ENCODE data around the gene ADM5.
A peak's percentile ranks its signal among the peaks of the same experiment; 100 is the strongest.

The ADM5 gene

DNA sequence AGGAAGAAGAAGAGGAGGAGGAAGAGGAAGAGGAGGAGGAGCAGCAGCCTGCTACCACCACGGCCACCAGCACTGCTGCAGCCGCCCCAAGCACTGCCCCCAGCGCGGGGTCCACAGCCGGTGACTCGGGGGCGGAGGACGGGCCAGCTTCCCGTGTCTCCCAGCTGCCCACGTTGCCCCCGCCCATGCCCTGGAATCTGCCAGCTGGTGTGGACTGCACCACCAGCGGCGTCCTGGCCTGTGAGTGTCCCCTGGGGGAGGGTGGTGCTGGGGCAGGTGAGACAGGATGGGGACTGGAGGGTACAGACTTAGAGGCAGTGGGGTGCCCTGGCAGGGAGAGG is 36.0 kb upstream of the ADM5 start:
- Mint-ChIP-seq H3K9me3 (no peaks in the 10 kb centered on the region), H3K4me1 (ENCODE audit: low read depth) (no peaks in the 10 kb centered on the region), H3K36me3 (ENCODE audit: low read depth) (peaks cover 96% of the 10 kb centered on the region), H3K27me3 (no peaks in the 10 kb centered on the region), H3K27ac (no peak overlapping the region), H3K4me3 (no peak overlapping the region)
- intact Hi-C loops (cut with micrococcal nuclease), result no loop called here

DNA sequence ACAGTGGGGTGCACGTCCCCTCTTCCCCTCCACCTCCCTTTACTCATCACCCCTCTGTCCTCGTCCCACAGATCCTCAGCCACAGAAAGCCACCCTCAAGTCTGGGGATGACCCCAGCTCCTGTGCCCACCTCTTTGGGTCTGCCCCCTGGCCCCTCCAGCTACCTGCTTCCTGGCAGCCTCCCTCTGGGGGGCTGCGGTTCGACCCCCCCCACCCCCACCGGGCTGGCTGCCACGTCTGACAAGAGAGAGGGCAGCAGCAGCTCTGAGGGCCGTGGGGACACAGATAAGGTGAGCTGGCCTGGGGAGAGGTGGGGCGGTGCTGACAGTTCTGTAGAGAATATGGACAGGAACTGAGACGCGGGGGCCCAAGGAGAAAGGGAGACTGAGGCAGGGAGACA is 34.8 kb upstream of the ADM5 start:
- Mint-ChIP-seq H3K4me1 (ENCODE audit: low read depth) (peaks cover 5% of the 10 kb centered on the region), H3K27me3 (no peaks in the 10 kb centered on the region), H3K4me3 (no peak overlapping the region), H3K9me3 (no peaks in the 10 kb centered on the region), H3K27ac (no peak overlapping the region), H3K36me3 (ENCODE audit: low read depth) (peaks cover 96% of the 10 kb centered on the region)
- intact Hi-C loops (cut with micrococcal nuclease), result no loop called here

DNA sequence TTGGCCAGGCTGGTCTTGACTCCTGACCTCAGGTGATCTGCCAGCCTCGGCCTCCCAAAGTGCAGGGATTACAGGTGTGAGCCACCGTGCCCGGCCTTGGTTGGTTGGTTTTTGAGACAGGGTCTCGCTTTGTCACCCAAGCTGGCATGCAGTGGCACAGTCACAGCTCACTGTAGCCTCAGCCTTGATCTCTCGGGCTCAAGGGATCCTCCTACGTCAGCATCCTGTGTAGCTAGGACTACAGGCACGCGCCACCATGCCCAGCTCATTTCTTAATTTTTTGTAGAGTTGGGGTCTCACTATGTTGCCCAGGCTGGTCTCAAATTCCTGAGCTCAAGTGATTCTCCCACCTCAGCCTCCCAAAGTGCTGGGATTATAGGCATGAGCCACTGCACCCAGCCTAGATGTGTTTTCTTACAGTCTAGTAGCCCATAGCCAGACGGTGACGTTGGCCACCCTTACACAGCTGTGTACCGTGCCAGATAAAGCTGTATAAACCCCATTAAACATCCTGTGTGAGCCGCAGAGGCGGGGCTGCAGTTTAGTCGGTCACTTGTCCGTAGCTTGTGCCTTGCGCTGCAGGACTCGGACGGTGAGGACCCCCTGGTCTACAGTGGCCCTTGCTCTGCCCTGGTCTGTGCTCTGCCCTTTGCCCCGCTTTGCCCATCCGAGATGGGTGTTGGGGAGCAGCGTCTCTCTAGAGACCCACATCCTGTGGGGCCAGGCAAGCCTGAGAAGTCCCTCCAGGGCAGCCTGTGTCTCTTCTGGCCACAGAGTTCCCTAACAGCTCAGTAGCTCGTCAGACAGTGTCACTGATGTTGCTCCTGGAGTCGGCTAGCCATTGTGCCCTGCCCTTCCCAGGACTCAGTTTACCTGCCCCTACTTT is 33.6 kb upstream of the ADM5 start:
- no peak overlapping the region for H3K4me3 Mint-ChIP-seq
- no peaks in the 10 kb centered on the region for H3K9me3 Mint-ChIP-seq
- peaks cover 96% of the 10 kb centered on the region for H3K36me3 Mint-ChIP-seq (ENCODE audit: low read depth)
- intact Hi-C loops (cut with micrococcal nuclease), result no loop called here
- H3K27ac Mint-ChIP-seq, result no peak overlapping the region
- H3K4me1 Mint-ChIP-seq (ENCODE audit: low read depth), result peaks cover 6% of the 10 kb centered on the region
- H3K27me3 Mint-ChIP-seq, result no peaks in the 10 kb centered on the region

DNA sequence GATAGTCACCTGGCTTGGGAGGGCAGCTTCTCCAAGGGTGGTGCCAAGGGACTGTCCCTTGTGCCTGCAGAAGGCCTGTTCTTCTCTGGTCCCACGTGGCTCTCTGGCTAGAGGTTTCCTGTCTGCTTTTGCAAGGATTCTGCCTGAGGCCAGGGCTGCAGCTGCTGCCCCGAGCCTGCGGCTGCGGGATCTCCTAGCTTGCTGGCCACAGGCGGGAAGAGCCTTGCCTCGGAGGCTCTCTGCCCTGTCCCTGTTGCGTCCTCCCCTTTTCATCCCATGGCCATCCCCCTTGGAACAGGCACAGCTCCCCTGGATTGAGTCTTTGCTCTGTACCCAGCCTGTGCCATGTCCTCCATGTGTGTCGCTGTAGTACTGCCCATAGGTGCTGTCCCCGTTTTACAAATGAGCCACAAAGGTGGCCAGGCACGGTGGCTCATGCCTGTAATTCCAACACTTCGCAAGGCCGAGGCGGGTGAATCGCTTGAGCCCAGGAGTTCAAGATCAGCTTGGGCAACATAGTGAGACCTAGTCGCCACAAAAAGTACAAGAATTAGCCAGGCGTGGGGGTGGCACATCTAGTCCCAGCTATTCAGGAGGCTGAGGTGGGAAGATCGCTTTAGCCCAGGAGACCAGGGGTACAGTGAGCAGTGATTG is 32.8 kb upstream of the ADM5 start:
- Mint-ChIP-seq H3K36me3 (ENCODE audit: low read depth) (peaks cover 96% of the 10 kb centered on the region), H3K27ac (peak overlapping the region; percentile 6), H3K9me3 (no peaks in the 10 kb centered on the region), H3K4me1 (ENCODE audit: low read depth) (peaks cover 6% of the 10 kb centered on the region), H3K4me3 (no peak overlapping the region), H3K27me3 (no peaks in the 10 kb centered on the region)
- intact Hi-C loops (cut with micrococcal nuclease), result no loop called here

DNA sequence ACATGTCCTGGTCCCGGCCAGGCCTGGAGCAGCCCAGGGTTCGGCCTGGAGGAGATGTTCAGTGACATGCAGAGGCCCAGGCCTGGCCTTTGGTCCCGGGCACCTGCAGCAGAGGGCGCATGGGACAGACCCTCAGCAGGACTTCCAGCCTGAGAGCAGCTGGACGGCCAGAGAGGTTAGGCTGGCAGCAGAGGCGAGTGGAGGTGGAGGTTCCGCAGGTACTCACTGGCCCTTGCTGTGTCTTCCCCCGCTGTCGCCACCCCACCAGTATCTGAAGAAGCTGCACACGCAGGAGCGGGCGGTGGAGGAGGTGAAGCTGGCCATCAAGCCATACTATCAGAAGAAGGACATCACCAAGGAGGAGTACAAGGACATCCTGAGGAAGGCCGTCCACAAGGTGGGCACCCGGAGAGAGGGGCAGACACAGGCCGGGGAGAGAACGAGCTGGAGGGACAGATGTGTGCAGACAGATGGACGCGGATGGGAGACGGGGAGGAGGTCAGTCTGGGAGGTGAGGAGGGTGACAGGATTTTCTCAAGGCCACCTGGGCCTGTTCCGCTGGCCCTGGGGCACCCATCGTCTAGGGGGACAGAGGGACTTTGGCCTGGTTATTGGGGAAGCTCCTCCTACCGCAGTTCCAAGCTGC is 31.8 kb upstream of the ADM5 start:
- intact Hi-C loops (cut with micrococcal nuclease), result no loop called here
- Mint-ChIP-seq H3K27me3 (no peaks in the 10 kb centered on the region), H3K4me3 (no peak overlapping the region), H3K36me3 (ENCODE audit: low read depth) (peaks cover 100% of the 10 kb centered on the region), H3K9me3 (no peaks in the 10 kb centered on the region), H3K27ac (peak overlapping the region; percentile 6), H3K4me1 (ENCODE audit: low read depth) (peaks cover 6% of the 10 kb centered on the region)

DNA sequence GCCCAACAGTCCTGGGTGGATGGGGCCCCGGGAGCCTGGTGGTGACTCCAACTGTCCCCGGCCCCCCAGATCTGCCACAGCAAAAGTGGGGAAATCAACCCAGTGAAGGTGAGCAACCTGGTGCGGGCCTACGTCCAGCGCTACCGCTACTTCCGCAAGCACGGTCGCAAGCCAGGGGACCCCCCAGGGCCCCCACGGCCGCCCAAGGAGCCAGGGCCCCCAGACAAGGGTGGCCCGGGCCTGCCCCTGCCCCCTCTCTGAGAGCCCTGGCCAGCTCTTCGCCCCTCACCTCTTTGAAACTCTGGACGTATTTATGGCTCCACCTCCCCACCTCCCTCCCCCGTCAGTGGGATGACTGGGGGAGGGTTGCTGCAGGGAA is 31.3 kb upstream of the ADM5 start:
- peaks cover 6% of the 10 kb centered on the region for H3K4me1 Mint-ChIP-seq (ENCODE audit: low read depth)
- H3K4me3 Mint-ChIP-seq, result no peak overlapping the region
- intact Hi-C loops (cut with micrococcal nuclease), result no loop called here
- no peaks in the 10 kb centered on the region for H3K9me3 Mint-ChIP-seq
- H3K27me3 Mint-ChIP-seq, result no peaks in the 10 kb centered on the region
- peaks cover 100% of the 10 kb centered on the region for H3K36me3 Mint-ChIP-seq (ENCODE audit: low read depth)
- no peak overlapping the region for H3K27ac Mint-ChIP-seq

DNA sequence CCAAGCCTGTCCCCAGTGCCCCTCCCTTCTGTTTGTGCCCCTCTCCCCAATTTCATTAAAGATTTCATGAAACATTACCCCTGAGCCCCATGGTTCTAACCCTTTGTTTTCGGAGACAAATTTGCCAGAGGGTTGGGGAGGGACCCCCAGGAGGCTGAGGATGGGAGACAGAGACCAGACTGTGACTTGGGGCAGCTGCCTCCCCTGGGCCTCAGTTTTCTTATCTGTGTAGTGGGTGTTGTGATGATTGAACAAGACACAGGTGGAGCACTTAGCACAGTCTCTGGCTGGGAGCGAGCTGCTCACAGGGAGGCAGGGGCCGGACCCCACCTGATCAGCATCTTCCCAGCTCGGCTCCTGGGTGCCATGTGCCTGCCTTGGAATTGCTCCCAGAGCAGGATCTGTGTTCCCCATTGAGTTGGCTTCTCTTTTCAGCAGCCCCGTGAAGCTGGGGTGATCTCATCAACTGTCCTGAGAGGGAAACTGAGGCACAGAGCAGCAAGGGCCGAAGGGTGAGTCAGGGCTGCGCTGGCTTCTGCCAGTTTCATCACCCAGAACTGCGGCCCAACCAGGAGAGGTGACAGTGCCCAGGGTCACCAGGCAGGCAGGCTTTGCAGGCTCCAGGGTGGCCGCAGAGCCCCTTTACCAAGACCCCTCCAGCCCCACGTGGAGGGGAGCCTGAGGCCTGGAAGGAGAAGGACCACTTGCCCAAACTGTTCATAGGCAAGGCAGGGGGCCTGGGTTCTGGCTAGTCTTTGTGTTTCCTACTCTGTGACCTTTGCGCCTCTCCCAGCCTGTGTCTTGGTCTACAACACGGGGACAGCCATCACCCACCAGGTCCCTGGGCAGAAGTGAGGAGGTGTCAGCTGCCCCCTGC is 30.6 kb upstream of the ADM5 start:
- Mint-ChIP-seq H3K27ac (no peak overlapping the region), H3K4me1 (ENCODE audit: low read depth) (peaks cover 6% of the 10 kb centered on the region), H3K36me3 (ENCODE audit: low read depth) (peaks cover 99% of the 10 kb centered on the region), H3K27me3 (no peaks in the 10 kb centered on the region), H3K4me3 (no peak overlapping the region), H3K9me3 (no peaks in the 10 kb centered on the region)
- intact Hi-C loops (cut with micrococcal nuclease), result no loop called here

DNA sequence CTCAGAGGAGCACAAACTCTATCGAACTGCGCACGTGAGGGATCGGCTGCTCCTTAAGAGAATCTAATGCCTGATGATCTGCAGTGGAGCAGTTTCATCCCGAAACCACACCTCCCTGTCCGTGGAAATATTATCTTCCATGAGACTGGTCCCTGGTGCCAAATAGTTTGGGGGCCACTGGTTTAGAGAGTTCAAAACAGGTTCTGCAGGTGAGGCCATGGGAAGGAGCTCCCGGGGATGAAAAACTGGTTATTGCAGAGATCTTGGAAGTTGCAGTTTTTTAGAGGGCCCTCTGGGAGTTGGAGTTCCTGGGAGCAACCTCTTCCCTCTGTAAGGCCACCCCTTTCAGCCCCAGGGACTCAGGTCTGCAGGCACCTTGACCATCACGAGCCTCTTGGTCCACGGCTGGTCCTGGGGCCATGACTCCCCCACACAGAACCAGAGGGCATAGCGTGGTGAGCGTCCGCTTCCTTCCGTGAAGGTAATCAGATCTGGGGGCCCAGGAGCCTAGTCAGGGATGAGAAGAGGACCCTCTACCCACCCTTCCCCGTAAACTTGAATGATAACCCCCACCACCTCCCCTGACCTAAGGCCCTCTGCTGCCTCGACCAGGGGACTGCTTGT is 28.9 kb upstream of the ADM5 start:
- intact Hi-C loops (cut with micrococcal nuclease), result no loop called here
- H3K4me1 Mint-ChIP-seq (ENCODE audit: low read depth), result peaks cover 23% of the 10 kb centered on the region
- H3K36me3 Mint-ChIP-seq (ENCODE audit: low read depth), result peaks cover 98% of the 10 kb centered on the region
- no peak overlapping the region for H3K4me3 Mint-ChIP-seq
- no peak overlapping the region for H3K27ac Mint-ChIP-seq
- no peaks in the 10 kb centered on the region for H3K9me3 Mint-ChIP-seq
- H3K27me3 Mint-ChIP-seq, result no peaks in the 10 kb centered on the region

DNA sequence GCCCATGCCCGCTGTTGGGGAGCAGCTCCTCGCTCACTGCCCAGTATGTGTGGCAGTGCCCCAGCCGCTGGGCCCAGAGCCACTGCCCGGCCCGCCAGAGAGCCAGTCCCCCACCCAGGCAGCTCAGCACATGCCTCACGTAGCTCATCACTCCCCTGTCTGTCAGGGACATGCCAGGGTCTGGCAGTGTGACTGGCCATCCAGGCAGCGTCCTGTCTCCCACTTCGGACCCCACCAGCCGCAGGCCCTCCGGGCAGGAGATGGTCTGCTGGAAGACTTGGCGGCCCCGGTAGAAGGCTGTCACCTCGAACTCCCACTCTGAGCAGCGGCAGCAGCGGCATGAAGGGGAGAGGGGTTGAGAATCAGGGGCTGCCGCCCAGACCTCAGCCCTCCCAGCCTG is 27.4 kb upstream of the ADM5 start:
- Mint-ChIP-seq H3K27me3 (no peaks in the 10 kb centered on the region), H3K36me3 (ENCODE audit: low read depth) (peaks cover 88% of the 10 kb centered on the region), H3K27ac (no peak overlapping the region), H3K4me3 (no peak overlapping the region), H3K4me1 (ENCODE audit: low read depth) (peaks cover 35% of the 10 kb centered on the region), H3K9me3 (no peaks in the 10 kb centered on the region)
- intact Hi-C loops (cut with micrococcal nuclease), result no loop called here

DNA sequence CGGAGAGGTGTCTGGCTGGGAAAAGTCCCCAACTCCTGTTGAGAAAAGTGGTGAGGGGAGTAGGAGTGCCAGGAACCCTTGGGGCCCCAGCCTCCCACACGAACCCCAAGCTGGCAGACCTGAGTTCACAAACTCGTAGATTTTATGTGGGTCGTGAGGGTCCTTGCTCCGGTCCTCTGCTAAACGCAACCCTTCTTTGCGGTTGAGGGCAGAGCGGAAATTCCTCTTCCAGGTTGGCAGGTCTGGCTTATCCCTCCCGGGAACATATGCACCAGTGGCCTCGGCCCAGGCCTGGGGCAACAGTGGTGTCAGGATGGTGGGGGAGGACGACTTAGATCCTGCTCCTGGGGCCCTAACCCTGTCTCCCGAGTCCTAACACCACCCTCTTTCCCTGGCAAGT is 26.2 kb upstream of the ADM5 start:
- Mint-ChIP-seq H3K9me3 (no peaks in the 10 kb centered on the region), H3K27me3 (no peaks in the 10 kb centered on the region), H3K27ac (no peak overlapping the region), H3K4me3 (no peak overlapping the region), H3K36me3 (ENCODE audit: low read depth) (peaks cover 75% of the 10 kb centered on the region), H3K4me1 (ENCODE audit: low read depth) (peaks cover 42% of the 10 kb centered on the region)
- intact Hi-C loops (cut with micrococcal nuclease), result no loop called here

DNA sequence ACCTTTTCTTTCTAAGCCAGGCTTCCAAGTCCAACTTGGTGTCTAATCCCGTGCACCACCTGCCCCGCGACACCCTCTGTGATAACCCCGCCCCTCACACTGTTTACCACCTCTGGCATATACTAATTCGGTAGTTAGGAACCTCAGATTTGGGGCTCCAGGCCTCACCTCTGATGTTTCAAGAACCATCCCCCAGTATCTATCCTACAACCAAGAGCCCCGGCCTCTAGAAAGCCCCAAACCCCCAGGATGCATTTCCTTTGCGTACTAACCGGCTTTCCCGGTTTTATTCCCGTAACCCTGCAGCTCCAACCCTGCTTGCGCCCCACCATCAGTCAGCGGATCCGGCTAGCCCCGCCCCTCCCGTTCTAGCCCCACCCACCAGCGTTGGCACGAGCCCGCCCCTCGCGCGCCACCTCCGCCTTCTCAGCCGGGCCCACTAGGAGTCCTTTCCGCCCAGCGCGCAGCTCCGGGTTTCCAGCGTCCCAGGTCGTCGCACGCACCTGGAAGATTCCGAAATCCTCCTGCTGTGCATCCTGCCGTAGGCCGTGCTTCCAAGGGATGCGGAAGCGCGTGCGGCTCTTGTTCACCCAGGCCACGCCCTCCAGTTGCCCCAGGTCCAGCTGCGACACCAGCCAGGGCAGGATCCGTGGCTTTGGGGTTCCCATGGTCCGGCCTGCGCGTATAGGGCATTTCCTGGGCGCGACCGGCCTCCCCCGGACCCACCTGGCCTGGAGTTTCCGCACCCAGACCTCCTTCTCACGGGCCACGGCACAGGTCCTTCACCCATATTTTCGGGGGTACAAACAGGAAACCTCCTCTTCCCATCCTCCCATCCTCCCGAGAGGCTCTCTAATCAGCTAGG is 25.0 kb upstream of the ADM5 start:
- Mint-ChIP-seq H3K9me3 (no peaks in the 10 kb centered on the region), H3K36me3 (ENCODE audit: low read depth) (peaks cover 69% of the 10 kb centered on the region), H3K4me3 (peak overlapping the region; percentile 99), H3K27me3 (no peaks in the 10 kb centered on the region), H3K27ac (peak overlapping the region; percentile 96), H3K4me1 (ENCODE audit: low read depth) (peaks cover 45% of the 10 kb centered on the region)
- intact Hi-C loops (cut with micrococcal nuclease), result loop anchor here (1.0 to 2.0 kb wide), 3 partner anchors 12 to 84 kb away; partner anchors contain the start of genes NOSIP and RRAS

DNA sequence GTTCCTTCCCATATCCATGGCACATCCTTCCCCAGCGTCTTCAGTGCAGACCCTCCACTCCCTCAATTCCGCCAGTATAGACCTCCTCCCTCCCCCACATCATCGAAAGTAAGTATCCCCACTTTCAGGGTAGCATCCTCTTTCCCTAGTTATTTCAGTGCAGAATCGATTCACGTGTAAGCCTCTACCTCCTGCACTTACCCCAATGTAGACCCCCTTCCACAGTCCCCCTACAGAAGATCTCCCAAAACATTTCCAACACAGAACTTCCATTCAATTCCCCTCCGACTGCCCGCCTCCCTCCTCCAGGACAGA is 24.4 kb upstream of the ADM5 start:
- Mint-ChIP-seq H3K4me1 (ENCODE audit: low read depth) (peaks cover 47% of the 10 kb centered on the region), H3K27me3 (no peaks in the 10 kb centered on the region), H3K27ac (peak overlapping the region; percentile 96), H3K9me3 (no peaks in the 10 kb centered on the region), H3K4me3 (peak overlapping the region; percentile 99), H3K36me3 (ENCODE audit: low read depth) (peaks cover 63% of the 10 kb centered on the region)
- intact Hi-C loops (cut with micrococcal nuclease), result loop anchor here (1.0 to 2.0 kb wide), 2 partner anchors 11 to 24 kb away; partner anchors contain the start of gene RRAS

Data from dendritic cell treated with granulocyte-macrophage colony-stimulating factor and Interleukin-4, amounts not matched to agents 40 ng/mL and 50 ng/mL, for 4 days (primary cell).